Measurements from ENCODE around the gene MCF2.

MCF2 gene

GRCh38 chrX:139680356-139680755 lies 27.6 kb downstream of the MCF2 start:
- H3K4me1 ChIP-seq (ENCODE audit: control insufficient read depth, insufficient read depth, low read length) = no peaks in the 10 kb centered on the region
- H3K4me3 ChIP-seq (ENCODE audit: low read depth, low read length) = no peak overlapping the region
- ChIA-PET CTCF (no interaction called here), POLR2A (no interaction called here)
- H3K27ac ChIP-seq (ENCODE audit: extremely low read depth, low read depth, low read length) = no peak overlapping the region
- no peaks in the 10 kb centered on the region; the same call in 1 of the 2 replicates for H3K9me3 ChIP-seq (ENCODE audit: control insufficient read depth, insufficient read depth, low read depth, low read length)
- H3K36me3 ChIP-seq (ENCODE audit: control insufficient read depth in 2 of 2, insufficient read depth in 1 of 2, low read length in 2 of 2) = no peaks in the 10 kb centered on the region
- TF ChIP-seq ZNF776 (tag by site-specific recombination; IDR thresholded peaks at IDR 0.05; ENCODE audit: borderline replicate concordance) (no peak), ZNF302 (tag by site-specific recombination; IDR thresholded peaks at IDR 0.05; ENCODE audit: low read depth) (no peak), SP3 (tag by site-specific recombination; IDR thresholded peaks at IDR 0.05) (no peak), ZNF146 (tag by site-specific recombination; IDR thresholded peaks at IDR 0.05) (no peak), ZNF362 (tag by site-specific recombination; IDR thresholded peaks at IDR 0.05) (no peak), PRDM1 (tag by site-specific recombination; IDR thresholded peaks at IDR 0.05) (no peak), ZFP41 (tag by site-specific recombination; IDR thresholded peaks at IDR 0.05; ENCODE audit: borderline replicate concordance) (no peak), ZNF24 (tag by site-specific recombination; IDR thresholded peaks at IDR 0.05) (no peak), SCRT1 (tag by site-specific recombination; IDR thresholded peaks at IDR 0.05; ENCODE audit: borderline replicate concordance) (no peak), MYNN (tag by site-specific recombination; IDR thresholded peaks at IDR 0.05; ENCODE audit: borderline replicate concordance) (no peak), KLF10 (tag by site-specific recombination; IDR thresholded peaks at IDR 0.05) (no peak), ZNF561 (tag by site-specific recombination; IDR thresholded peaks at IDR 0.05; ENCODE audit: borderline replicate concordance) (no peak), KLF7 (tag by site-specific recombination; IDR thresholded peaks at IDR 0.05; ENCODE audit: borderline replicate concordance) (no peak), ZNF777 (tag by site-specific recombination; IDR thresholded peaks at IDR 0.05; ENCODE audit: borderline replicate concordance) (no peak)

- Histone ChIP-seq H3K4me1 (ENCODE audit: control insufficient read depth, insufficient read depth, low read length) (no peaks in the 10 kb centered on the region), H3K36me3 (ENCODE audit: control insufficient read depth in 2 of 2, insufficient read depth in 1 of 2, low read length in 2 of 2) (no peaks in the 10 kb centered on the region), H3K4me3 (ENCODE audit: low read depth, low read length) (no peak overlapping the region), H3K27ac (ENCODE audit: extremely low read depth, low read depth, low read length) (no peak overlapping the region), H3K9me3 (ENCODE audit: control insufficient read depth, insufficient read depth, low read depth, low read length) (no peaks in the 10 kb centered on the region)
- ChIA-PET POLR2A (no interaction called here), CTCF (interaction anchor here (0.6 kb wide), 1 partner anchor 14 kb away, joined by 3 read pairs; no protein-coding TSS in a partner anchor)
- TF ChIP-seq ZNF24 (tag by site-specific recombination; IDR thresholded peaks at IDR 0.05) = no peak
- TF ChIP-seq ZNF560 (tag by site-specific recombination; IDR thresholded peaks at IDR 0.05; ENCODE audit: borderline replicate concordance) = no peak
- no peak for TF ChIP-seq HOXC10 (CRISPR knock-in tag; IDR thresholded peaks at IDR 0.05)
- TF ChIP-seq SP3 (tag by site-specific recombination; IDR thresholded peaks at IDR 0.05) = no peak
- no peak for TF ChIP-seq ZBTB8A (tag by site-specific recombination; IDR thresholded peaks at IDR 0.05)
- no peak for TF ChIP-seq ZNF23 (tag by site-specific recombination; IDR thresholded peaks at IDR 0.05; ENCODE audit: borderline replicate concordance)
- no peak for TF ChIP-seq ZNF433 (tag by site-specific recombination; IDR thresholded peaks at IDR 0.05; ENCODE audit: low read depth)
- TF ChIP-seq ZNF785 (tag by site-specific recombination; IDR thresholded peaks at IDR 0.05) = no peak
- no peak for TF ChIP-seq ZNF518A (tag by site-specific recombination; conservative IDR thresholded peaks at IDR 0.05; ENCODE audit: low read depth)
- no peak for TF ChIP-seq ZBTB21 (tag by site-specific recombination; IDR thresholded peaks at IDR 0.05)
- no peak for TF ChIP-seq ZNF169 (tag by site-specific recombination; IDR thresholded peaks at IDR 0.05)
- TF ChIP-seq ZNF692 (tag by site-specific recombination; IDR thresholded peaks at IDR 0.05) = no peak
- TF ChIP-seq ZNF585B (tag by site-specific recombination; IDR thresholded peaks at IDR 0.05) = no peak
- no peak for TF ChIP-seq BCL11B (tag by site-specific recombination; IDR thresholded peaks at IDR 0.05; ENCODE audit: low read depth)
Measured at GRCh38 chrX:139647597-139647996, 60.4 kb downstream of the MCF2 start.
